Panc1 (cell line): Measurements from ENCODE around the gene PPM1H. TPM values are rescaled to one million over a fixed set of nuclear protein-coding genes. Genes with fewer than 3 reads are reported as not detected.
A peak's percentile ranks its signal among the peaks of the same experiment; 100 is the strongest.
"Not testable (repeated sequence)": the region's sequence is repeated elsewhere in the genome, so short reads cannot be mapped to it uniquely, and the experiment has no call there.

Source experiments
- ATAC-seq: fragments of 200-7000 bp; cut with Tn5 transposase; 2 replicates; pipeline ENCODE4 v1.9.1; 2020; ENCODE audit warnings: mild to moderate bottlenecking, moderate library complexity
- BruUV-seq: library from RNA; stranded (reverse); fragments of 400-500 nt; replicated peaks from 2 replicates; lab custom pipeline; 2021; lab: Mats Ljungman, UMichigan
- CTCF ChIA-PET: fragments of 300-600 bp; sonication (Branson Sonifier 250); formaldehyde crosslinking; loops from one replicate; lab custom pipeline; 2022; ENCODE audit warnings: antibody characterized with exemption; lab: Charles Lee
- POLR2A ChIA-PET: fragments of 300-600 bp; sonication (Branson Sonifier 250); formaldehyde crosslinking; loops from one replicate; lab custom pipeline; 2022; ENCODE audit warnings: antibody characterized with exemption; lab: Charles Lee
- DNase-seq: peaks from one replicate; pipeline ENCODE4 v3.0.0-alpha.2; 2010; ENCODE audit warnings: low read depth, low spot score
- H3K27ac ChIP-seq: 2 replicates; pipeline ENCODE4 v1.5.1; 2011; ENCODE audit warnings: mild to moderate bottlenecking, low read length, inconsistent platforms
- H3K27me3 ChIP-seq: fragments of 200-500 bp; sonication (Bioruptor generic); 2 replicates; pipeline ENCODE4 v1.6.0; 2014; ENCODE audit warnings: low read length, inconsistent platforms; ENCODE audit not compliant: control insufficient read depth, insufficient read depth
- H3K36me3 ChIP-seq: fragments of 200-500 bp; sonication (Bioruptor generic); 2 replicates; pipeline ENCODE4 v1.5.1; 2014; ENCODE audit warnings: inconsistent platforms, mild to moderate bottlenecking, low read length, moderate library complexity; ENCODE audit not compliant: control insufficient read depth, insufficient read depth
- H3K4me1 ChIP-seq: 2 replicates; pipeline ENCODE4 v1.5.1; 2011; ENCODE audit warnings: inconsistent platforms, mild to moderate bottlenecking, low read length, moderate library complexity; ENCODE audit not compliant: control insufficient read depth, insufficient read depth
- H3K4me3 ChIP-seq, 2 experiments: 2 replicates each; pipeline ENCODE4 v1.5.1; 2011 to 2012; ENCODE audit warnings: low read depth in 2 of 2, low read length in 2 of 2, mild to moderate bottlenecking in 2 of 2, inconsistent platforms in 1 of 2, moderate library complexity in 1 of 2
- H3K9me3 ChIP-seq: fragments of 200-500 bp; sonication (Bioruptor generic); 2 replicates; pipeline ENCODE4 v1.5.1; 2014; ENCODE audit warnings: low read depth, mild to moderate bottlenecking, inconsistent platforms, low read length, moderate library complexity; ENCODE audit not compliant: control insufficient read depth, insufficient read depth
- CTCF ChIP-seq: fragments of 450-650 bp; IDR thresholded peaks from 2 replicates; pipeline ENCODE4 v1.5.1; 2017; ENCODE audit warnings: mild to moderate bottlenecking
- REST ChIP-seq, 2 experiments: IDR thresholded peaks; 2 replicates each; pipeline ENCODE4 v1.6.1; 2011 to 2012; ENCODE audit warnings: low read depth in 2 of 2, control low read depth in 1 of 2, low read length in 1 of 2, mild to moderate bottlenecking in 1 of 2, moderate library complexity in 1 of 2; ENCODE audit not compliant: insufficient read depth in 1 of 2
- SIN3A ChIP-seq: IDR thresholded peaks from 2 replicates; pipeline ENCODE4 v1.6.1; 2012; ENCODE audit warnings: low read depth, mild to moderate bottlenecking, low read length, moderate library complexity, borderline replicate concordance; ENCODE audit not compliant: insufficient read depth
- TCF7L2 ChIP-seq: IDR thresholded peaks from 2 replicates; pipeline ENCODE4 v1.6.1; 2011; ENCODE audit warnings: mild to moderate bottlenecking, low read depth, low read length, inconsistent platforms
- in situ Hi-C: cut with HindIII; loops from 2 replicates; pipeline ENCODE4 v1.10.0; 2016; ENCODE audit warnings: low sequenced_read_pairs, low pct_unique_long_range_greater_than_20kb
- intact Hi-C: fragments of 100-400 bp; cut with micrococcal nuclease; formaldehyde crosslinking; loops from one replicate; pipeline ENCODE4 v1.10.0; 2022; ENCODE audit not compliant: unreplicated experiment
- total RNA-seq: library from RNA; stranded (reverse); gene quantifications from one replicate; pipeline ENCODE4 v1.2.1, GENCODE V29; 2021; ENCODE audit not compliant: unreplicated experiment

The PPM1H gene
- total RNA-seq, 1 experiment from 2014 or later: 22.9 TPM

DNA sequence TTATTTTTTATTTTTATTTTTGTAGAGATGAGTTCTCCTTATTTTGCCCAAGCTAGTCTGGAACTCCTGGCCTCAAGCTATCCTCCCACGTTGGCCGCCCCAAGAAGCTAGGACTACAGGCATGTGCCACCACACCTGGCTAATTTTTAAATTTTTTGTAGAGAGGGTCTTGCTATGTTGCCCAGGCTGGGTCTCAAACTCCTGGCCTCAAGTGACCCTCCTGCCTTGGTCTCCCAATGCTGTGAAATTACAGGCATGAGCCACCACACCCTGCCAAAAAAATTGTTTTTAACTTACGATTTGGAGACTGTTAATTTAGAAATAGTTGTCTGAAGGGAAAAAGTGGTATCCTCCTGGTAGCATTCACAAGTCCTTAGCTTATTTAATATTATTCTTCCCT is 120.7 kb downstream of the PPM1H start:
- TF ChIP-seq SIN3A (no peak), TCF7L2 (no peak)
- Histone ChIP-seq H3K4me3 (no peak overlapping the region), H3K36me3 (no peaks in the 10 kb centered on the region), H3K4me1 (no peaks in the 10 kb centered on the region), H3K9me3 (no peaks in the 10 kb centered on the region), H3K27ac (no peak overlapping the region), H3K27me3 (no peaks in the 10 kb centered on the region)
- ATAC-seq (no peak), DNase-seq (no peak)
- no TSS peak for BruUV-seq
- in situ Hi-C loops (no loop called here), intact Hi-C loops (loop anchor here (5.0 kb wide), 1 partner anchor 377 kb away; no protein-coding TSS in a partner anchor)
- ChIA-PET CTCF (interaction anchor here (0.5 to 1.0 kb wide), 3 partner anchors 17 to 254 kb away, joined by 3 read pairs; no protein-coding TSS in a partner anchor), POLR2A (no interaction called here)

- no TSS peak for BruUV-seq
- no peak for TF ChIP-seq TCF7L2
- no peak for TF ChIP-seq REST (IDR thresholded peaks at IDR 0.05; ENCODE audit: insufficient read depth in 1 of 2, low read depth in 2 of 2, low read length in 1 of 2)
- TF ChIP-seq CTCF: peak; percentile 91
- DNase-seq (peak; percentile 42), ATAC-seq (peak; percentile 95)
- in situ Hi-C loops (no loop called here), intact Hi-C loops (loop anchor here (2.0 to 5.0 kb wide), 2 partner anchors 256 to 376 kb away; no protein-coding TSS in a partner anchor)
- H3K27me3 ChIP-seq: no peaks in the 10 kb centered on the region
- H3K4me1 ChIP-seq: no peaks in the 10 kb centered on the region
- H3K4me3 ChIP-seq: peak overlapping the region in 1 of 2 experiments; percentile 32; a peak in 2 of 4 replicates
- no peaks in the 10 kb centered on the region for H3K36me3 ChIP-seq
- POLR2A ChIA-PET: no interaction called here
- CTCF ChIA-PET: interaction anchor here (0.6 to 1.0 kb wide), 7 partner anchors 14 to 255 kb away, joined by 3 to 18 read pairs (median 3); no protein-coding TSS in a partner anchor
- H3K27ac ChIP-seq: peak overlapping the region; percentile 12
- H3K9me3 ChIP-seq: no peaks in the 10 kb centered on the region
Measured at GRCh38 chr12:62813031-62813829, 121.7 kb downstream of the PPM1H start.

- ATAC-seq, H3K27ac ChIP-seq, POLR2A ChIA-PET, CTCF ChIA-PET, H3K4me1 ChIP-seq, DNase-seq, in situ Hi-C loops, H3K4me3 ChIP-seq, H3K9me3 ChIP-seq, H3K36me3 ChIP-seq, BruUV-seq, H3K27me3 ChIP-seq: not testable (repeated sequence)
- intact Hi-C loops: loop anchor here (5.0 kb wide), 1 partner anchor 374 kb away; no protein-coding TSS in a partner anchor
Measured at GRCh38 chr12:62811481-62811880, 123.5 kb downstream of the PPM1H start.
